AG04450 (cell line): Measurements from ENCODE around the gene SLC47A2. TPM values are rescaled to one million over a fixed set of nuclear protein-coding genes. Genes with fewer than 3 reads are reported as not detected.

Experiments used
- CTCF ChIA-PET: fragments of 300-600, 350-600 bp; formaldehyde crosslinking; extraction: SDS; loops from one replicate; lab custom pipeline; 2022; ENCODE audit warnings: antibody characterized with exemption, inconsistent platforms; lab: Charles Lee
- POLR2A ChIA-PET: fragments of 350-600 bp; formaldehyde crosslinking; extraction: SDS; loops from one replicate; lab custom pipeline; 2021; ENCODE audit warnings: antibody characterized with exemption, inconsistent platforms; lab: Yijun Ruan, JAX
- DNase-seq: peaks from one replicate; pipeline ENCODE4 v3.0.0-alpha.2; 2011; ENCODE audit warnings: low read depth, low spot score
- H3K27ac ChIP-seq: one replicate; pipeline ENCODE4 v1.5.1; 2012; ENCODE audit warnings: low read depth, low read length, control low read depth
- H3K27me3 ChIP-seq: one replicate; pipeline ENCODE4 v1.6.0; 2012; ENCODE audit warnings: low read length; ENCODE audit not compliant: control insufficient read depth, insufficient read depth
- H3K4me3 ChIP-seq: 2 replicates; pipeline ENCODE4 v1.5.1; 2011; ENCODE audit warnings: mild to moderate bottlenecking, low read depth, low read length, control low read depth
- H3K9me3 ChIP-seq: 2 replicates; pipeline ENCODE4 v1.5.1; 2012; ENCODE audit warnings: low read length; ENCODE audit not compliant: control insufficient read depth, insufficient read depth
- polyA plus RNA-seq: library from polyadenylated mRNA; depleted of rRNA; stranded (reverse); fragments of >200 nt; gene quantifications from 2 replicates; pipeline ENCODE4 v1.2.3, GENCODE V29; 2011
- TF ChIP-seq, protein P1 (sequence below): IDR thresholded peaks from 2 replicates; pipeline ENCODE4 v1.5.1; 2011; ENCODE audit warnings: low read depth, low read length, control low read depth, inconsistent platforms

Gene SLC47A2
- polyA plus RNA-seq, 1 experiment = not detected

DNA sequence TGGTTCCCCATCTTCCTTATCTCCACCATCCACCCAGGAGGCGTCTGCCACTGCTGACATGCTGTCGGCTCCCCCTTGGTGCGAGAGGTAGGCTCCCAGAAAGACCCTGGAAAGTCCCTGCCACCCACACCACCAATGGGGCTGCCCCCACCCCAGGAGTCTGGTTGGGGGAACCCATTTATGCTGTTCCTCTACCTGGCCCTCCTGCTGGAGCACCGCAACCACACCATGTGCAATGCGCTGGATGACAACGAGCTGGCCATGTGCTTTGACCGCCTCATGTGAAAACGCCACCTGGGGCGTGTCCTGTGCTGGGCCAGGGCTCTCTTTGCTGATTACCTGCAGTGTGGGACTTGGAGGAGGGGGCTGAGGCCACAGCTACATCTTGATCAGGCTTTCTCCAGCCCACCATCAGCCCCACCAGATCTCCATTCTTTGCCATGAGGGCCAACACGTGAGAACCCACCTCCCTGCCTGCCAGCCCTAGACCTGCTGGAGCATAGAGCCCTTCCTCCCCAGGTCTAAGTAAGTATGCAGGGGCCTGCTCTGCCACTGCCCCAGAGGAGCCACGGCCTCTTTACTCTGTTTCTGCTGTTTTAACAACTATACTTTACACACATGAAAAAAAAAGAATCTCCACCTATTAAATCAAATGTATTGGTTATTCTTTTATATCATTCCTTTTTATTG is 39.6 kb upstream of the SLC47A2 start:
- H3K9me3 ChIP-seq = peaks cover 7% of the 10 kb centered on the region; the same call in 1 of the 2 replicates
- no peak overlapping the region for H3K4me3 ChIP-seq
- peaks cover 22% of the 10 kb centered on the region for H3K27me3 ChIP-seq
- H3K27ac ChIP-seq = no peak overlapping the region
- TF ChIP-seq, protein P1, sequence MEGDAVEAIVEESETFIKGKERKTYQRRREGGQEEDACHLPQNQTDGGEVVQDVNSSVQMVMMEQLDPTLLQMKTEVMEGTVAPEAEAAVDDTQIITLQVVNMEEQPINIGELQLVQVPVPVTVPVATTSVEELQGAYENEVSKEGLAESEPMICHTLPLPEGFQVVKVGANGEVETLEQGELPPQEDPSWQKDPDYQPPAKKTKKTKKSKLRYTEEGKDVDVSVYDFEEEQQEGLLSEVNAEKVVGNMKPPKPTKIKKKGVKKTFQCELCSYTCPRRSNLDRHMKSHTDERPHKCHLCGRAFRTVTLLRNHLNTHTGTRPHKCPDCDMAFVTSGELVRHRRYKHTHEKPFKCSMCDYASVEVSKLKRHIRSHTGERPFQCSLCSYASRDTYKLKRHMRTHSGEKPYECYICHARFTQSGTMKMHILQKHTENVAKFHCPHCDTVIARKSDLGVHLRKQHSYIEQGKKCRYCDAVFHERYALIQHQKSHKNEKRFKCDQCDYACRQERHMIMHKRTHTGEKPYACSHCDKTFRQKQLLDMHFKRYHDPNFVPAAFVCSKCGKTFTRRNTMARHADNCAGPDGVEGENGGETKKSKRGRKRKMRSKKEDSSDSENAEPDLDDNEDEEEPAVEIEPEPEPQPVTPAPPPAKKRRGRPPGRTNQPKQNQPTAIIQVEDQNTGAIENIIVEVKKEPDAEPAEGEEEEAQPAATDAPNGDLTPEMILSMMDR = no peak
- no peak for DNase-seq
- ChIA-PET POLR2A (no interaction called here), CTCF (interaction anchor here (0.5 to 3.6 kb wide), 4 partner anchors 10 to 278 kb away, joined by 3 to 15 read pairs (median 9); no protein-coding TSS in a partner anchor)

DNA sequence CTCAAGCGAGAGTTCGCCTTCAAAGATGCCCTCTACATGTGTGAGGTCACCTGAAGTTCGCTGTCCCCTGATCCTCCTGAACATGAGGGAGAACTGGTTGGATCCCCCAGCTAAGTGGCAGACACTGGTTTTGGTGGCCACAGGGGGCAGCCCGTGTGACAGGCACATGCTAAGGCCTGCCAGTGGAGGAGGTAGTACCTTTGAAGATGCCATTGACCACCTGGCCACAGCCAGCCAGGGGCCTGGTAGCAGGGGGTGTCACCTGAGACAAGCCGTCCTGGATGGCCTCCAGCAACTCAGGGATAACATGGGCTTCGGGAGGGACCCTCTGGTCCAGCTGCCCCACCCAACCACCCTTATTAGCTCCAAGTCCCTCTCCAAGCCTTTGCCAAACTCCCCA is 39.0 kb upstream of the SLC47A2 start:
- CTCF ChIA-PET = interaction anchor here (3.0 to 3.6 kb wide), 2 partner anchors 11 kb away, joined by 15 read pairs; no protein-coding TSS in a partner anchor
- peaks cover 7% of the 10 kb centered on the region; the same call in 1 of the 2 replicates for H3K9me3 ChIP-seq
- H3K27me3 ChIP-seq = peaks cover 21% of the 10 kb centered on the region
- no peak for DNase-seq
- H3K4me3 ChIP-seq = no peak overlapping the region
- TF ChIP-seq, protein P1 = no peak
- no peak overlapping the region for H3K27ac ChIP-seq
- POLR2A ChIA-PET = no interaction called here

DNA sequence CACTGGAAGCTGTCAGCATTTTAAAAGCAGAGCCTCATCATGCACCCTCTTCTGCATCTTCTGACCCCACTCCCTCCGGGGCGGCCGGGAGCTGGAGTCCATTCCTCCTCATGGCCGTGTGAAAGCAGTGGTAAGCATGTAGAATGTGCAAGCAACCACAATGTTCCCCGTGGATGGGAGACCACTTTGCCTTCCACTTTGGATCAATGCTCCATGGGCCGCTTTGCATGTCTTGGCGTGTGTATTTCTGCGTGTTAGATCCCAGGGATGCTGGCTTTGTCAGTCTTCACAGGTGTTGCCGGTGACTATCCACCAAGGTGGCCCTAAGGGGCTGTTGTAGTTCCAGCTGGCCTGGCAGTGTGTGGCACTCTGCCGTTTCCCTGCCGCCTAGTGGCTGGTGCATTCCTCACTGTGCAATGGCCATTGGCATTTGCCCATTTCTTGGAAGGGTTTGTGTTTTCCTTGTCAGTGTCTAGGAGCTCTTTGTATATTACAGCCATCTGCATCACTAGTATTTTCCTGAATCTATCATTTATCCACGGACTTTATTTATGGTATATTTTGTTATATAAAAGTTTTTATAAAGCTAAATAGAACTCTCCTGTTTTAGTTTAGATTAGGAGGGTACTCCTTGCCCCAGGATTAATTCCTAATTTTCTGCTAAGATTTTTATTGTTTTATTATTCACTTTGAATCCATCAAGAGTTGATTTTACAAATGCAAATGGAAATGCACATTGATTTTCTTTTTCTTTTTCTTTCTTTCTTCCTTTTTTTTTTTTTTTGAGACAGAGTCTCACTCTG is 37.5 kb upstream of the SLC47A2 start:
- no peak for DNase-seq
- Histone ChIP-seq H3K4me3 (no peak overlapping the region), H3K27ac (peak overlapping the region; percentile 31), H3K27me3 (peaks cover 28% of the 10 kb centered on the region), H3K9me3 (peaks cover 7% of the 10 kb centered on the region; the same call in 1 of the 2 replicates)
- TF ChIP-seq, protein P1 = peak; percentile 18; the same call in 1 of the 2 replicates
- ChIA-PET POLR2A (interaction anchor here (0.7 kb wide), 1 partner anchor 243 kb away, joined by 6 read pairs; no protein-coding TSS in a partner anchor), CTCF (interaction anchor here (0.7 to 3.0 kb wide), 6 partner anchors 9 to 462 kb away, joined by 3 to 17 read pairs (median 4); no protein-coding TSS in a partner anchor)

DNA sequence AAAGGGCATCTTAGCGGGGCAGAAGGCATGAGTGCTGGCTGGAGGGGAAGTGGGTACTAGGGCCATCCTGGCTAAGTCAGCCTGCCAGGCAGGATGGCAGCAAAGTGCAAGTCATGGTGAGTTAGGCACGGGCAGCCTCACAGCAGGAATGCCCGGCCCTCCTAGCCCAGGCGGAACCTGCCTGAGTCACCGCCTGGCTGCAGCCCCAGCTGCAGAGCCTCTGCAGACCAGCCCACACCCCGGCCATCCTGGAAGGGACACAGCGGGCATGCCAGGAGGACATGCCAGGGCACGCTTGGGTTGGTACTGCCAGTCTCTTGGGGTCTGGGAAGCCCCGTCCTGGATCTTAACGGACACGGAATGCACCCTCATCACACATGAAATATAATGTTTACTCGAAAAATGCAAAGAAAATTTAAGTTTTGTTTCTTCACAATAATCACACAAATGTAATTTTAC is 36.7 kb upstream of the SLC47A2 start:
- DNase-seq = no peak
- H3K27me3 ChIP-seq = peaks cover 29% of the 10 kb centered on the region
- POLR2A ChIA-PET = no interaction called here
- H3K9me3 ChIP-seq = peaks cover 7% of the 10 kb centered on the region; the same call in 1 of the 2 replicates
- TF ChIP-seq, protein P1 = no peak
- H3K27ac ChIP-seq = peak overlapping the region; percentile 31
- no peak overlapping the region for H3K4me3 ChIP-seq
- CTCF ChIA-PET = interaction anchor here (1.7 to 3.0 kb wide), 3 partner anchors 8 to 12 kb away, joined by 4 to 17 read pairs (median 15); no protein-coding TSS in a partner anchor
